ENCODE measurements around the gene CACNG5.
A peak's percentile ranks its signal among the peaks of the same experiment; 100 is the strongest.
"Not testable (repeated sequence)": the region's sequence is repeated elsewhere in the genome, so short reads cannot be mapped to it uniquely, and the experiment has no call there.

Gene CACNG5

GRCh38 chr17:66900126-66901010 is 65.5 kb downstream of the CACNG5 start:
- peaks cover 31% of the 10 kb centered on the region for H3K27me3 Mint-ChIP-seq
- ATAC-seq (no peak), DNase-seq (no peak)
- H3K4me3 Mint-ChIP-seq: no peak overlapping the region
- H3K27ac Mint-ChIP-seq: no peak overlapping the region
- no peaks in the 10 kb centered on the region for H3K9me3 Mint-ChIP-seq
- no peaks in the 10 kb centered on the region for H3K4me1 Mint-ChIP-seq

GRCh38 chr17:66903296-66903695 is 68.4 kb downstream of the CACNG5 start:
- H3K4me3 Mint-ChIP-seq, ATAC-seq, H3K4me1 Mint-ChIP-seq, H3K9me3 Mint-ChIP-seq, DNase-seq: not testable (repeated sequence)
- H3K27ac Mint-ChIP-seq: peak overlapping the region in 1 of 2 donors; percentile 76
- H3K27me3 Mint-ChIP-seq: peaks cover 20% of the 10 kb centered on the region

GRCh38 chr17:66903781-66904180 is 68.9 kb downstream of the CACNG5 start:
- DNase-seq (no peak), ATAC-seq (no peak)
- no peaks in the 10 kb centered on the region for H3K9me3 Mint-ChIP-seq
- H3K4me3 Mint-ChIP-seq: no peak overlapping the region
- H3K27me3 Mint-ChIP-seq: peaks cover 20% of the 10 kb centered on the region
- H3K27ac Mint-ChIP-seq: no peak overlapping the region
- H3K4me1 Mint-ChIP-seq: peaks cover 6% of the 10 kb centered on the region

GRCh38 chr17:66904760-66905624 is 70.1 kb downstream of the CACNG5 start:
- DNase-seq (no peak), ATAC-seq (no peak)
- no peak overlapping the region for H3K4me3 Mint-ChIP-seq
- peak overlapping the region in 1 of 2 donors; percentile 42 for H3K27ac Mint-ChIP-seq
- H3K9me3 Mint-ChIP-seq: no peaks in the 10 kb centered on the region
- H3K4me1 Mint-ChIP-seq: peaks cover 6% of the 10 kb centered on the region
- peaks cover 20% of the 10 kb centered on the region for H3K27me3 Mint-ChIP-seq

- peak; percentile 70 for ATAC-seq
- H3K4me1 Mint-ChIP-seq: peaks cover 6% of the 10 kb centered on the region
- H3K27ac Mint-ChIP-seq: no peak overlapping the region
- H3K9me3 Mint-ChIP-seq: no peaks in the 10 kb centered on the region
- peaks cover 20% of the 10 kb centered on the region for H3K27me3 Mint-ChIP-seq
- peak; percentile 64 to 70 for DNase-seq
- H3K4me3 Mint-ChIP-seq: no peak overlapping the region
Measured at GRCh38 chr17:66906321-66907278, 71.7 kb downstream of the CACNG5 start.

- no peak for ATAC-seq
Measured at GRCh38 chr17:66909804-66910373, 75.0 kb downstream of the CACNG5 start.

GRCh38 chr17:66910651-66911285 is 75.9 kb downstream of the CACNG5 start:
- DNase-seq: no peak
- no peak for ATAC-seq
- no peak overlapping the region for H3K27ac Mint-ChIP-seq
- H3K4me1 Mint-ChIP-seq: peaks cover 6% of the 10 kb centered on the region
- H3K4me3 Mint-ChIP-seq: no peak overlapping the region
- H3K27me3 Mint-ChIP-seq: peaks cover 16% of the 10 kb centered on the region
- no peaks in the 10 kb centered on the region for H3K9me3 Mint-ChIP-seq

More at GRCh38 chr17:66909804-66910373, 75.0 kb downstream of the CACNG5 start:
- Mint-ChIP-seq H3K27ac (no peak overlapping the region), H3K9me3 (no peaks in the 10 kb centered on the region), H3K4me1 (peaks cover 6% of the 10 kb centered on the region), H3K27me3 (peaks cover 13% of the 10 kb centered on the region), H3K4me3 (no peak overlapping the region)
- DNase-seq: no peak

GRCh38 chr17:66915204-66915611 is 80.3 kb downstream of the CACNG5 start:
- H3K27ac Mint-ChIP-seq: no peak overlapping the region
- H3K27me3 Mint-ChIP-seq: peaks cover 27% of the 10 kb centered on the region
- H3K4me3 Mint-ChIP-seq: no peak overlapping the region
- peaks cover 0 to 5% of the 10 kb centered on the region in 2 donors for H3K9me3 Mint-ChIP-seq
- ATAC-seq (no peak), DNase-seq (no peak)
- no peaks in the 10 kb centered on the region for H3K4me1 Mint-ChIP-seq

- H3K27me3 Mint-ChIP-seq: peaks cover 33% of the 10 kb centered on the region
- H3K27ac Mint-ChIP-seq: peak overlapping the region in 1 of 2 donors; percentile 3
Measured at GRCh38 chr17:66915792-66916191, 80.9 kb downstream of the CACNG5 start.

GRCh38 chr17:66916946-66917345 is 82.0 kb downstream of the CACNG5 start:
- Mint-ChIP-seq H3K4me3 (no peak overlapping the region), H3K9me3 (peaks cover 5 to 6% of the 10 kb centered on the region in 2 donors), H3K4me1 (no peaks in the 10 kb centered on the region), H3K27me3 (peaks cover 33% of the 10 kb centered on the region), H3K27ac (peak overlapping the region in 1 of 2 donors; percentile 35)
- ATAC-seq: no peak
- DNase-seq: no peak

More at GRCh38 chr17:66915792-66916191, 80.9 kb downstream of the CACNG5 start:
- H3K9me3 Mint-ChIP-seq: peaks cover 0 to 5% of the 10 kb centered on the region in 2 donors
- no peaks in the 10 kb centered on the region for H3K4me1 Mint-ChIP-seq
- DNase-seq (no peak), ATAC-seq (no peak)
- H3K4me3 Mint-ChIP-seq: no peak overlapping the region

- no peaks in the 10 kb centered on the region for H3K4me1 Mint-ChIP-seq
- H3K4me3 Mint-ChIP-seq: no peak overlapping the region
- H3K9me3 Mint-ChIP-seq: peaks cover 5 to 7% of the 10 kb centered on the region in 2 donors
- no peak overlapping the region for H3K27ac Mint-ChIP-seq
- DNase-seq (no peak), ATAC-seq (no peak)
- H3K27me3 Mint-ChIP-seq: peaks cover 40% of the 10 kb centered on the region
Measured at GRCh38 chr17:66918896-66919295, 84.0 kb downstream of the CACNG5 start.

- Mint-ChIP-seq H3K9me3 (peaks cover 5 to 7% of the 10 kb centered on the region in 2 donors), H3K27ac (no peak overlapping the region), H3K27me3 (peaks cover 34% of the 10 kb centered on the region), H3K4me1 (no peaks in the 10 kb centered on the region), H3K4me3 (no peak overlapping the region)
- no peak for DNase-seq
- no peak for ATAC-seq
Measured at GRCh38 chr17:66920435-66920834, 85.5 kb downstream of the CACNG5 start.

GRCh38 chr17:66920950-66921349 is 86.0 kb downstream of the CACNG5 start:
- H3K9me3 Mint-ChIP-seq: peaks cover 5 to 7% of the 10 kb centered on the region in 2 donors

GRCh38 chr17:66923886-66924285 is 89.0 kb downstream of the CACNG5 start:
- no peak overlapping the region for H3K27ac Mint-ChIP-seq
- peaks cover 0 to 7% of the 10 kb centered on the region in 2 donors for H3K9me3 Mint-ChIP-seq
- peaks cover 45% of the 10 kb centered on the region for H3K27me3 Mint-ChIP-seq
- no peak overlapping the region for H3K4me3 Mint-ChIP-seq
- no peaks in the 10 kb centered on the region for H3K4me1 Mint-ChIP-seq
- ATAC-seq: no peak
- DNase-seq: no peak

More at GRCh38 chr17:66920950-66921349, 86.0 kb downstream of the CACNG5 start:
- no peak overlapping the region for H3K27ac Mint-ChIP-seq
- ATAC-seq: no peak
- H3K4me3 Mint-ChIP-seq: no peak overlapping the region
- no peaks in the 10 kb centered on the region for H3K4me1 Mint-ChIP-seq
- peaks cover 34% of the 10 kb centered on the region for H3K27me3 Mint-ChIP-seq
- DNase-seq: no peak
